Measurements from ENCODE around the gene CPN1. TPM values are rescaled to one million over a fixed set of nuclear protein-coding genes. Genes with fewer than 3 reads are reported as not detected.

Gene CPN1
- total and polyA plus RNA-seq, 10 of the 15 experiments (the other 5 are each of a cell fraction or from before 2014, with no cell fraction given): 0.03 to 0.10 TPM; not detected in 8

- Histone ChIP-seq H3K27ac (ENCODE audit: control insufficient read depth, insufficient read depth) (no peak overlapping the region), H3K27me3 (replicated peaks in 1 of 2; ENCODE audit: control insufficient read depth in 2 of 2, insufficient read depth in 2 of 2, low read length in 1 of 2) (no peaks in the 10 kb centered on the region), H3K4me2 (ENCODE audit: control insufficient read depth, insufficient read depth) (no peak overlapping the region), H3K4me1 (ENCODE audit: control insufficient read depth, insufficient read depth, low read length) (no peaks in the 10 kb centered on the region), H3K36me3 (ENCODE audit: control insufficient read depth in 2 of 2, insufficient read depth in 2 of 2, low read length in 1 of 2) (no peaks in the 10 kb centered on the region), H3K9me3 (replicated peaks; ENCODE audit: control insufficient read depth, insufficient read depth, low read length) (no peaks in the 10 kb centered on the region), H2AFZ (ENCODE audit: control insufficient read depth, low read depth, low read length) (no peak overlapping the region), H4K20me1 (ENCODE audit: control insufficient read depth, insufficient read depth) (no peaks in the 10 kb centered on the region), H3K9ac (ENCODE audit: control insufficient read depth, insufficient read depth, low read length) (no peak overlapping the region), H3K79me2 (ENCODE audit: control insufficient read depth, insufficient read depth, low read length) (no peaks in the 10 kb centered on the region), H3K4me3 (no peak overlapping the region)
- intact Hi-C loops (cut with micrococcal nuclease; ENCODE audit: unreplicated experiment) (no loop called here), in situ Hi-C loops (cut with MboI) (no loop called here)
- ChIA-PET SMC1A (ENCODE audit: uncharacterized antibody, unreplicated experiment) (interaction anchor here (1.1 kb wide), 1 partner anchor 25 kb away, joined by 3 read pairs; no protein-coding TSS in a partner anchor), POLR2A (no interaction called here), CTCF (no interaction called here), RAD21 (ENCODE audit: unreplicated experiment) (no interaction called here)
- BruUV-seq (replicated peaks): no TSS peak
- FAIRE-seq (no peak), ATAC-seq (no peak), DNase-seq (ENCODE audit: low read depth, low spot score) (no peak)
- TF ChIP-seq ZBTB40 (IDR thresholded peaks at IDR 0.05; ENCODE audit: borderline replicate concordance) (peak; percentile 29; the same call in 1 of the 2 replicates), ZNF384 (IDR thresholded peaks at IDR 0.05; ENCODE audit: borderline replicate concordance, low read depth, low read length) (0 out of 2 replicates have a peak, but pooled peaks have one; percentile 31), MEF2A (IDR thresholded peaks at IDR 0.05; ENCODE audit: insufficient read depth, low read depth, low read length) (0 out of 2 replicates have a peak, but pooled peaks have one; percentile 46), RUNX3 (IDR thresholded peaks at IDR 0.05; ENCODE audit: low read length) (peak; percentile 33; the same call in 1 of the 2 replicates), RCOR1 (conservative IDR thresholded peaks at IDR 0.05; ENCODE audit: low read depth, low read length) (no peak)
These were observed 41.1 kb upstream of the CPN1 start for GRCh38 chr10:100122780-100123179.

Measured in GM12878 (cell line).